Measurements from ENCODE around the gene SCLY.

GRCh38 chr2:238108423-238109183, 47.8 kb downstream of the SCLY start:
- TF ChIP-seq, protein P1, sequence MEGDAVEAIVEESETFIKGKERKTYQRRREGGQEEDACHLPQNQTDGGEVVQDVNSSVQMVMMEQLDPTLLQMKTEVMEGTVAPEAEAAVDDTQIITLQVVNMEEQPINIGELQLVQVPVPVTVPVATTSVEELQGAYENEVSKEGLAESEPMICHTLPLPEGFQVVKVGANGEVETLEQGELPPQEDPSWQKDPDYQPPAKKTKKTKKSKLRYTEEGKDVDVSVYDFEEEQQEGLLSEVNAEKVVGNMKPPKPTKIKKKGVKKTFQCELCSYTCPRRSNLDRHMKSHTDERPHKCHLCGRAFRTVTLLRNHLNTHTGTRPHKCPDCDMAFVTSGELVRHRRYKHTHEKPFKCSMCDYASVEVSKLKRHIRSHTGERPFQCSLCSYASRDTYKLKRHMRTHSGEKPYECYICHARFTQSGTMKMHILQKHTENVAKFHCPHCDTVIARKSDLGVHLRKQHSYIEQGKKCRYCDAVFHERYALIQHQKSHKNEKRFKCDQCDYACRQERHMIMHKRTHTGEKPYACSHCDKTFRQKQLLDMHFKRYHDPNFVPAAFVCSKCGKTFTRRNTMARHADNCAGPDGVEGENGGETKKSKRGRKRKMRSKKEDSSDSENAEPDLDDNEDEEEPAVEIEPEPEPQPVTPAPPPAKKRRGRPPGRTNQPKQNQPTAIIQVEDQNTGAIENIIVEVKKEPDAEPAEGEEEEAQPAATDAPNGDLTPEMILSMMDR (IDR thresholded peaks at IDR 0.05): no peak
- TF ChIP-seq EP300 (IDR thresholded peaks at IDR 0.05) (no peak), POLR2AphosphoS5 (IDR thresholded peaks at IDR 0.05) (no peak)
